Esophagus muscularis mucosa (tissue), 4 donors: ENCODE results near the gene SNRNP35.

Experiments used
- CTCF ChIP-seq, 3 experiments: fragments of 200-600 bp in 2 of 3; fragments of 450-650 bp in 1 of 3; sonication (generic) in 2 of 3; IDR thresholded peaks; one replicate each; pipeline ENCODE4 v1.5.1; 2017 to 2019; ENCODE audit warnings: antibody characterized with exemption in 3 of 3, mild to moderate bottlenecking in 2 of 3, moderate library complexity in 1 of 3
- EP300 ChIP-seq: sonication (generic); formaldehyde crosslinking; IDR thresholded peaks from one replicate; pipeline ENCODE4 v1.6.1; 2017; ENCODE audit warnings: antibody characterized with exemption
- POLR2A ChIP-seq: fragments of 450-650 bp; IDR thresholded peaks from one replicate; pipeline ENCODE4 v1.6.1; 2017; ENCODE audit warnings: antibody characterized with exemption, moderate library complexity, mild to moderate bottlenecking, low read depth
- POLR2AphosphoS5 ChIP-seq, 2 donors: sonication (generic); formaldehyde crosslinking; IDR thresholded peaks; one replicate each; pipeline ENCODE4 v1.6.1; 2017; ENCODE audit warnings: antibody characterized with exemption in 2 of 2

GRCh38 chr12:123494124-123494851 lies 36.3 kb downstream of the SNRNP35 start:
- TF ChIP-seq CTCF (IDR thresholded peaks at IDR 0.05) (no peak), POLR2AphosphoS5 (IDR thresholded peaks at IDR 0.05) (no peak), EP300 (no peak), POLR2A (no peak)
